ENCODE results near the gene TBC1D22B.

TBC1D22B gene

GRCh38 chr6:37283671-37284151 lies 26.1 kb downstream of the TBC1D22B start:
- H2AFZ ChIP-seq (ENCODE audit: insufficient read depth, low read length, poor library complexity): no peak overlapping the region
- H3K79me1 ChIP-seq (ENCODE audit: low read length): no peaks in the 10 kb centered on the region
- H4K8ac ChIP-seq (ENCODE audit: low read depth, low read length): no peak overlapping the region
- H2BK5ac ChIP-seq (ENCODE audit: low read depth, low read length, poor library complexity): no peak overlapping the region
- no peaks in the 10 kb centered on the region for H3K79me2 ChIP-seq (ENCODE audit: control insufficient read depth, insufficient read depth, low read length, poor library complexity)
- H3K27ac ChIP-seq (ENCODE audit: low read depth, low read length): no peak overlapping the region
- H3K9ac ChIP-seq (ENCODE audit: low read length): no peak overlapping the region
- no peak overlapping the region for H2BK120ac ChIP-seq (ENCODE audit: insufficient read depth, low read length, poor library complexity)
- H2BK12ac ChIP-seq (ENCODE audit: low read length): no peak overlapping the region
- no peak overlapping the region for H4K12ac ChIP-seq (ENCODE audit: low read depth, low read length)
- H2AK5ac ChIP-seq (ENCODE audit: low read length): no peak overlapping the region
- H3K14ac ChIP-seq (ENCODE audit: low read length): no peak overlapping the region
- no peaks in the 10 kb centered on the region for H3K27me3 ChIP-seq (ENCODE audit: insufficient read depth, low read length)
- no peak overlapping the region for H3K18ac ChIP-seq (ENCODE audit: low read length)
- no peak overlapping the region for H3K4me3 ChIP-seq (ENCODE audit: low read depth, low read length)
- no peak overlapping the region for H4K91ac ChIP-seq (ENCODE audit: low read depth, low read length)
- peaks cover 4% of the 10 kb centered on the region in 2 experiments for H3K4me1 ChIP-seq (ENCODE audit: control insufficient read depth in 1 of 2, insufficient read depth in 2 of 2, low read length in 2 of 2)
- no CpG with 5 or more reads among the region's 3 CpGs for WGBS (ENCODE audit: extremely low coverage, insufficient coverage, insufficient read length)
- H3K23ac ChIP-seq (ENCODE audit: low read length): no peak overlapping the region
- H3K9me3 ChIP-seq (ENCODE audit: insufficient read depth, low read depth, low read length): no peaks in the 10 kb centered on the region
- no peak overlapping the region for H3K4me2 ChIP-seq (ENCODE audit: low read length)
- H3K4ac ChIP-seq (ENCODE audit: low read depth, low read length): no peak overlapping the region
- peaks cover 17 to 38% of the 10 kb centered on the region in 2 experiments for H3K36me3 ChIP-seq (ENCODE audit: control insufficient read depth in 1 of 2, insufficient read depth in 2 of 2, low read length in 2 of 2)
- no peak for DNase-seq

GRCh38 chr6:37284781-37285180 lies 27.2 kb downstream of the TBC1D22B start:
- H3K4me3 ChIP-seq (ENCODE audit: low read depth, low read length): no peak overlapping the region
- no peak overlapping the region for H2AFZ ChIP-seq (ENCODE audit: insufficient read depth, low read length, poor library complexity)
- no peak overlapping the region for H2BK120ac ChIP-seq (ENCODE audit: insufficient read depth, low read length, poor library complexity)
- H3K4me2 ChIP-seq (ENCODE audit: low read length): no peak overlapping the region
- WGBS (ENCODE audit: extremely low coverage, insufficient coverage, insufficient read length): no CpG with 5 or more reads among the region's 4 CpGs
- H3K9me3 ChIP-seq (ENCODE audit: insufficient read depth, low read depth, low read length): no peaks in the 10 kb centered on the region
- peak in 1 of 2 donors; percentile 17 for DNase-seq
- no peak overlapping the region for H3K9ac ChIP-seq (ENCODE audit: low read length)
- H3K79me1 ChIP-seq (ENCODE audit: low read length): no peaks in the 10 kb centered on the region
- peaks cover 4% of the 10 kb centered on the region in 2 experiments for H3K4me1 ChIP-seq (ENCODE audit: control insufficient read depth in 1 of 2, insufficient read depth in 2 of 2, low read length in 2 of 2)
- no peak overlapping the region for H3K18ac ChIP-seq (ENCODE audit: low read length)
- no peak overlapping the region for H4K12ac ChIP-seq (ENCODE audit: low read depth, low read length)
- H4K91ac ChIP-seq (ENCODE audit: low read depth, low read length): no peak overlapping the region
- H4K8ac ChIP-seq (ENCODE audit: low read depth, low read length): no peak overlapping the region
- no peak overlapping the region for H2BK12ac ChIP-seq (ENCODE audit: low read length)
- no peak overlapping the region for H3K14ac ChIP-seq (ENCODE audit: low read length)
- H3K79me2 ChIP-seq (ENCODE audit: control insufficient read depth, insufficient read depth, low read length, poor library complexity): no peaks in the 10 kb centered on the region
- H2BK5ac ChIP-seq (ENCODE audit: low read depth, low read length, poor library complexity): no peak overlapping the region
- H3K36me3 ChIP-seq (ENCODE audit: control insufficient read depth in 1 of 2, insufficient read depth in 2 of 2, low read length in 2 of 2): peaks cover 17 to 33% of the 10 kb centered on the region in 2 experiments
- H3K4ac ChIP-seq (ENCODE audit: low read depth, low read length): no peak overlapping the region
- H3K27me3 ChIP-seq (ENCODE audit: insufficient read depth, low read length): no peaks in the 10 kb centered on the region
- no peak overlapping the region for H3K23ac ChIP-seq (ENCODE audit: low read length)
- H3K27ac ChIP-seq (ENCODE audit: low read depth, low read length): no peak overlapping the region
- no peak overlapping the region for H2AK5ac ChIP-seq (ENCODE audit: low read length)

GRCh38 chr6:37285861-37286311 lies 28.3 kb downstream of the TBC1D22B start:
- WGBS (ENCODE audit: extremely low coverage, insufficient coverage, insufficient read length): no CpG with 5 or more reads among the region's 4 CpGs

GRCh38 chr6:37287519-37288157 lies 30.1 kb downstream of the TBC1D22B start:
- no peak for DNase-seq
- no CpG with 5 or more reads among the region's 2 CpGs for WGBS (ENCODE audit: extremely low coverage, insufficient coverage, insufficient read length)
- Histone ChIP-seq H3K9me3 (ENCODE audit: insufficient read depth, low read depth, low read length) (no peaks in the 10 kb centered on the region), H4K8ac (ENCODE audit: low read depth, low read length) (no peak overlapping the region), H3K4me1 (ENCODE audit: control insufficient read depth in 1 of 2, insufficient read depth in 2 of 2, low read length in 2 of 2) (no peaks in the 10 kb centered on the region), H2BK120ac (ENCODE audit: insufficient read depth, low read length, poor library complexity) (no peak overlapping the region), H2BK5ac (ENCODE audit: low read depth, low read length, poor library complexity) (no peak overlapping the region), H3K4me3 (ENCODE audit: low read depth, low read length) (no peak overlapping the region), H3K36me3 (ENCODE audit: control insufficient read depth in 1 of 2, insufficient read depth in 2 of 2, low read length in 2 of 2) (peaks cover 15 to 33% of the 10 kb centered on the region in 2 experiments), H3K4me2 (ENCODE audit: low read length) (no peak overlapping the region), H3K14ac (ENCODE audit: low read length) (no peak overlapping the region), H4K91ac (ENCODE audit: low read depth, low read length) (no peak overlapping the region), H3K4ac (ENCODE audit: low read depth, low read length) (no peak overlapping the region), H4K12ac (ENCODE audit: low read depth, low read length) (no peak overlapping the region), H2AK5ac (ENCODE audit: low read length) (no peak overlapping the region), H3K79me1 (ENCODE audit: low read length) (no peaks in the 10 kb centered on the region), H3K9ac (ENCODE audit: low read length) (no peak overlapping the region), H3K79me2 (ENCODE audit: control insufficient read depth, insufficient read depth, low read length, poor library complexity) (no peaks in the 10 kb centered on the region), H3K23ac (ENCODE audit: low read length) (no peak overlapping the region), H3K18ac (ENCODE audit: low read length) (no peak overlapping the region), H2AFZ (ENCODE audit: insufficient read depth, low read length, poor library complexity) (no peak overlapping the region), H3K27ac (ENCODE audit: low read depth, low read length) (no peak overlapping the region), H2BK12ac (ENCODE audit: low read length) (no peak overlapping the region), H3K27me3 (ENCODE audit: insufficient read depth, low read length) (no peaks in the 10 kb centered on the region)

More at GRCh38 chr6:37285861-37286311, 28.3 kb downstream of the TBC1D22B start:
- Histone ChIP-seq H3K4me2 (ENCODE audit: low read length) (no peak overlapping the region), H2AK5ac (ENCODE audit: low read length) (no peak overlapping the region), H2AFZ (ENCODE audit: insufficient read depth, low read length, poor library complexity) (no peak overlapping the region), H3K4me3 (ENCODE audit: low read depth, low read length) (no peak overlapping the region), H3K14ac (ENCODE audit: low read length) (no peak overlapping the region), H3K4ac (ENCODE audit: low read depth, low read length) (no peak overlapping the region), H4K8ac (ENCODE audit: low read depth, low read length) (no peak overlapping the region), H3K79me1 (ENCODE audit: low read length) (no peaks in the 10 kb centered on the region), H3K27me3 (ENCODE audit: insufficient read depth, low read length) (no peaks in the 10 kb centered on the region), H3K79me2 (ENCODE audit: control insufficient read depth, insufficient read depth, low read length, poor library complexity) (no peaks in the 10 kb centered on the region), H3K27ac (ENCODE audit: low read depth, low read length) (no peak overlapping the region), H3K9me3 (ENCODE audit: insufficient read depth, low read depth, low read length) (no peaks in the 10 kb centered on the region), H3K36me3 (ENCODE audit: control insufficient read depth in 1 of 2, insufficient read depth in 2 of 2, low read length in 2 of 2) (peaks cover 17 to 33% of the 10 kb centered on the region in 2 experiments), H2BK120ac (ENCODE audit: insufficient read depth, low read length, poor library complexity) (no peak overlapping the region), H4K12ac (ENCODE audit: low read depth, low read length) (no peak overlapping the region), H2BK12ac (ENCODE audit: low read length) (no peak overlapping the region), H3K18ac (ENCODE audit: low read length) (no peak overlapping the region), H3K9ac (ENCODE audit: low read length) (no peak overlapping the region), H2BK5ac (ENCODE audit: low read depth, low read length, poor library complexity) (no peak overlapping the region), H4K91ac (ENCODE audit: low read depth, low read length) (no peak overlapping the region), H3K4me1 (ENCODE audit: control insufficient read depth in 1 of 2, insufficient read depth in 2 of 2, low read length in 2 of 2) (no peaks in the 10 kb centered on the region), H3K23ac (ENCODE audit: low read length) (no peak overlapping the region)
- peak in 1 of 2 donors; percentile 19 for DNase-seq

All from trophoblast cell (in vitro differentiated cells and primary cell).